ENCODE data around the gene DSCAML1. TPM values are rescaled to one million over a fixed set of nuclear protein-coding genes. Genes with fewer than 3 reads are reported as not detected.

Gene DSCAML1
- total and polyA plus RNA-seq, 9 of the 15 experiments (the other 6 are each of a cell fraction or from before 2014, with no cell fraction given), result not detected

DNA sequence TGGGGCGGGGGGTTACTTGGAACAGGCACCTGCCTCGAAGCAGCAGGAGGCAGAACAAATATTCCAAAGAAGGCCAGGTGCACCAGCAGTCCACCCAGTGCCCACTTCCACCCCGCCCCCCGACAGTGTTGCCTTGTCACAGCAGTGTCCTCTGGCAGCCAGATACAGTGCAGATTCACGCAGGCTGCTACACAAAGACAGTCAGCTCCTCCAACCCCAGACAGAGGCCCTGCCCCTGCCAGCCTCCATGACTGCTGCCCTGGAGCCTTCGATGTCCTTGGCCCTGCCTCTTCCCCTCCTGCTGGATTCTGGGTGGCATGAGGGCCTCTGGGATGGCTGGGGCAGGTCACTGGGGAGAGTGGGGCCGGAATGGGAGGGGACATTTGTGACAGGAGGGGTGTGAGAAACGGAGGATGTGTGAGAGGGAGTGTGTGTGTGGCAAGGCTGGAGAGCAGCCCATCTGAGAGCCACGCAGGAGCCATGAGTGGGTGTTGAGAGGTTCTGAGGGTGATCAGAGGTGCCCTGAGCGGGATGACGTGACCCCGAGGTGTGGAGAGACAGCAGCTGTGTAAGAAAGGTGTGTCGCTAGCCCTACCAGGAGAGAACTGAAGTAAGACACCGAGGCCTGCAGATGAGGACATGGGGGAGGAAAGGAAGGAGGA, 295.6 kb downstream of the DSCAML1 start:
- H3K36me3 ChIP-seq (ENCODE audit: control insufficient read depth, insufficient read depth, low read length), result no peaks in the 10 kb centered on the region
- no peaks in the 10 kb centered on the region for H3K9me3 ChIP-seq (replicated peaks; ENCODE audit: control insufficient read depth, insufficient read depth, low read depth, low read length)
- no peak overlapping the region for H2AFZ ChIP-seq (ENCODE audit: low read depth, low read length)
- intact Hi-C loops (cut with micrococcal nuclease) (no loop called here), in situ Hi-C loops (cut with MboI) (no loop called here)
- peaks cover 31 to 86% of the 10 kb centered on the region in 2 experiments; a peak in 4 of 5 replicates for H3K27me3 ChIP-seq (ENCODE audit: control insufficient read depth in 2 of 2, insufficient read depth in 2 of 2, low read length in 2 of 2)
- 0 out of 2 replicates have a peak, but pooled peaks cover 6% of the 10 kb centered on the region for H4K20me1 ChIP-seq (replicated peaks; ENCODE audit: control insufficient read depth, insufficient read depth, low read length)
- H3K9ac ChIP-seq (ENCODE audit: insufficient read depth in 1 of 2, low read depth in 2 of 2, low read length in 2 of 2), result no peak overlapping the region
- no peaks in the 10 kb centered on the region for H3K4me1 ChIP-seq (replicated peaks in 1 of 2; ENCODE audit: control insufficient read depth in 2 of 2, insufficient read depth in 2 of 2, low read length in 2 of 2)
- ATAC-seq (no peak), FAIRE-seq (no peak), DNase-seq (ENCODE audit: extremely low read depth in 1 of 4, low spot score in 3 of 4) (no peak)
- no peak overlapping the region for H3K4me2 ChIP-seq (ENCODE audit: insufficient read depth, low read length)
- POLR2A ChIA-PET, result interaction anchor here (0.6 kb wide), 1 partner anchor 485 kb away, joined by 3 read pairs; the partner anchor contains the start of gene IL10RA
- no peaks in the 10 kb centered on the region for H3K79me2 ChIP-seq (ENCODE audit: control insufficient read depth, insufficient read depth, low read length)
- H3K4me3 ChIP-seq, result no peak overlapping the region
- no TSS peak for BruUV-seq (replicated peaks)
- WGBS (ENCODE audit: insufficient coverage, low coverage, missing lambda C conversion rate), result under 1% methylated on average over 12 of the region's 14 CpGs
- no peak overlapping the region for H3K27ac ChIP-seq (ENCODE audit: extremely low read depth, low read depth, low read length)
- CTCF ChIA-PET (ENCODE audit: low intra/inter-chr PET ratio), result no interaction called here
- TF ChIP-seq CEBPG (CRISPR knock-in tag; IDR thresholded peaks at IDR 0.05), result no peak
- no peak for TF ChIP-seq CEBPG (tag; conservative IDR thresholded peaks at IDR 0.05 in 1 of 2, IDR thresholded peaks at IDR 0.05 in 1 of 2)
- TF ChIP-seq CXXC5 (CRISPR knock-in tag; IDR thresholded peaks at IDR 0.05), result no peak
- TF ChIP-seq, protein P1, sequence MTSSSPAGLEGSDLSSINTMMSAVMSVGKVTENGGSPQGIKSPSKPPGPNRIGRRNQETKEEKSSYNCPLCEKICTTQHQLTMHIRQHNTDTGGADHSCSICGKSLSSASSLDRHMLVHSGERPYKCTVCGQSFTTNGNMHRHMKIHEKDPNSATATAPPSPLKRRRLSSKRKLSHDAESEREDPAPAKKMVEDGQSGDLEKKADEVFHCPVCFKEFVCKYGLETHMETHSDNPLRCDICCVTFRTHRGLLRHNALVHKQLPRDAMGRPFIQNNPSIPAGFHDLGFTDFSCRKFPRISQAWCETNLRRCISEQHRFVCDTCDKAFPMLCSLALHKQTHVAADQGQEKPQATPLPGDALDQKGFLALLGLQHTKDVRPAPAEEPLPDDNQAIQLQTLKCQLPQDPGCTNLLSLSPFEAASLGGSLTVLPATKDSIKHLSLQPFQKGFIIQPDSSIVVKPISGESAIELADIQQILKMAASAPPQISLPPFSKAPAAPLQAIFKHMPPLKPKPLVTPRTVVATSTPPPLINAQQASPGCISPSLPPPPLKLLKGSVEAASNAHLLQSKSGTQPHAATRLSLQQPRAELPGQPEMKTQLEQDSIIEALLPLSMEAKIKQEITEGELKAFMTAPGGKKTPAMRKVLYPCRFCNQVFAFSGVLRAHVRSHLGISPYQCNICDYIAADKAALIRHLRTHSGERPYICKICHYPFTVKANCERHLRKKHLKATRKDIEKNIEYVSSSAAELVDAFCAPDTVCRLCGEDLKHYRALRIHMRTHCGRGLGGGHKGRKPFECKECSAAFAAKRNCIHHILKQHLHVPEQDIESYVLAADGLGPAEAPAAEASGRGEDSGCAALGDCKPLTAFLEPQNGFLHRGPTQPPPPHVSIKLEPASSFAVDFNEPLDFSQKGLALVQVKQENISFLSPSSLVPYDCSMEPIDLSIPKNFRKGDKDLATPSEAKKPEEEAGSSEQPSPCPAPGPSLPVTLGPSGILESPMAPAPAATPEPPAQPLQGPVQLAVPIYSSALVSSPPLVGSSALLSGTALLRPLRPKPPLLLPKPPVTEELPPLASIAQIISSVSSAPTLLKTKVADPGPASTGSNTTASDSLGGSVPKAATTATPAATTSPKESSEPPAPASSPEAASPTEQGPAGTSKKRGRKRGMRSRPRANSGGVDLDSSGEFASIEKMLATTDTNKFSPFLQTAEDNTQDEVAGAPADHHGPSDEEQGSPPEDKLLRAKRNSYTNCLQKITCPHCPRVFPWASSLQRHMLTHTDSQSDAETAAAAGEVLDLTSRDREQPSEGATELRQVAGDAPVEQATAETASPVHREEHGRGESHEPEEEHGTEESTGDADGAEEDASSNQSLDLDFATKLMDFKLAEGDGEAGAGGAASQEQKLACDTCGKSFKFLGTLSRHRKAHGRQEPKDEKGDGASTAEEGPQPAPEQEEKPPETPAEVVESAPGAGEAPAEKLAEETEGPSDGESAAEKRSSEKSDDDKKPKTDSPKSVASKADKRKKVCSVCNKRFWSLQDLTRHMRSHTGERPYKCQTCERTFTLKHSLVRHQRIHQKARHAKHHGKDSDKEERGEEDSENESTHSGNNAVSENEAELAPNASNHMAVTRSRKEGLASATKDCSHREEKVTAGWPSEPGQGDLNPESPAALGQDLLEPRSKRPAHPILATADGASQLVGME (CRISPR knock-in tag; IDR thresholded peaks at IDR 0.05), result no peak
- no peak for TF ChIP-seq YBX1 (IDR thresholded peaks at IDR 0.05)
- no peak for TF ChIP-seq ZNF280A (IDR thresholded peaks at IDR 0.05; ENCODE audit: low read depth, partially characterized antibody)
- no peak for TF ChIP-seq ZNF584 (CRISPR knock-in tag; IDR thresholded peaks at IDR 0.05; ENCODE audit: low read depth)
- TF ChIP-seq ZNF507 (tag; conservative IDR thresholded peaks at IDR 0.05), result no peak
- no peak for TF ChIP-seq ZEB2 (IDR thresholded peaks at IDR 0.05)
- peaks cover 5% of the 10 kb centered on the region for H3K9me1 ChIP-seq (ENCODE audit: control insufficient read depth, insufficient read depth, low read length)

Data from K562 (cell line).